Cerebellar nuclear complex (tissue), 1 donor: ENCODE results near the gene FLNB.
"Not testable (repeated sequence)": the region's sequence is repeated elsewhere in the genome, so short reads cannot be mapped to it uniquely, and the experiment has no call there.

Experiments
- DNase-seq, 2 experiments: peaks; one replicate each; lab custom pipeline; 2025; lab: John Stamatoyannopoulos, UW

The FLNB gene

DNA sequence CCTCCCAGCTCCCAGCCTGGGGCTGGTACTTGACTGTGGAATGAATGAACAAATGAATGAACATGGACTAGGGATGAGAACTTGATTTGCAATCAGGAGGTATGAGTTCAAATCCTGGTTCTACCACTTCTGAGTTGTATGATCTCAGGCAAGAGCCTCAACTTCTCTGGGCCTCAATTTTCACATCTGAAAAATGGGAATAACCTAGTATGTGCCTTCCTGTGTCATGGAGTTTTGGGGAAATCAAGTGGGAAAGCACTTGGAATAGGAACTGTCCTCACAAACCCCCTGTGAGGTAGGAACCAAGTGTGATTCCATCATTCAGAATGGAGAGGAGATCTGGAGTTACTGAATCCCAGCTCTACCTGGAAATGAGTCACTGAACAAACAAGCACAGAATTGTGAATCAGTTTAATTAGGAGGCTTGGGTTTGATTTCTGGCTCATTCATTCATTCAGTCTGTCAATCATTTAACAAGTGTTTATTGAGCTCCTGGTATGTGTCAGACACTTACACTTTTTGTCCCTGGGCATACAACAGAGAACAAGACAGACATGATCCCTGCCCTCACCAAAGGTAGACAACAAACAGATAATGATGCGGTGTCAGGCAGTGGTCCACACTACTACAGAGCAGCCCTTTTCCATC, 172.8 kb downstream of the FLNB start:
- no peak for DNase-seq

DNA sequence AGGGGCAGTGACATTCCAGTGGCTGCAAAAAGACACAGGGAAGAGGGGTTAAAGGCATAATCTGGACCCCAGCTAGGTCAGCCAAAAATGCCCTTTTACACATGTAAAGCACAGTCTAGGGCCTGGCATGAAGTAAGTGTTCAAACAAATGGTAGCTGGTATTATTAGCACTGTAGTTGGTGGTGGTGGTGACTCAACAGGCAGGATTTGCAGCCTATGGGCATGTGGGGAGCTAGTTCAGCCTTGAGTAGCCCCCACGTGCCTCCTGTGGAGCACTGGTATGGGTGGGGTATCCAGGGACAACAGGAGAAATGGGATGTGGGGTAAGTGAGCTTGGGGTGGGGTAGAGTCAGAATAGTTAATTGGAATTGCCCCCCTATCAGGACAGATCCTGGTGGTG, 175.0 kb downstream of the FLNB start:
- no peak for DNase-seq

DNA sequence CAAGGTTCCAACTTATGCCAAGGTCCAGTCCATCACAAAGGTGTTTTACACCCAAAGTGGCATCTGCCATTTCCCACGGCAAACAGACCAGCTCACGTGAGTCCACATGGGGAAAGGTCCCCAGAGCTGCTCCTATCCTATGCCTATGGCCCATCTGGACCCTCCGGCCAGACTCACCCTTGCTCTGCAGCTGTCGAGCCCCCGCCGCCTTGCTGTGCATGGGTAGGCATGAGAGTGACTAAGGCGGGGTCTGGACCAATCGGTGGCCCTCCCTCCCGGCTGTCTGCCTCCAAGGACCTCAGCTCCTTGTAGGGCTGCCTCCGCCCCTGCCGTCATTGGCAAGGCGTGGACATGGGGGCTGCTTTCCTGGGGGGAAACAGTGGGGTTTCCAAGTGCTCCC, 175.7 kb downstream of the FLNB start:
- DNase-seq: no peak

DNA sequence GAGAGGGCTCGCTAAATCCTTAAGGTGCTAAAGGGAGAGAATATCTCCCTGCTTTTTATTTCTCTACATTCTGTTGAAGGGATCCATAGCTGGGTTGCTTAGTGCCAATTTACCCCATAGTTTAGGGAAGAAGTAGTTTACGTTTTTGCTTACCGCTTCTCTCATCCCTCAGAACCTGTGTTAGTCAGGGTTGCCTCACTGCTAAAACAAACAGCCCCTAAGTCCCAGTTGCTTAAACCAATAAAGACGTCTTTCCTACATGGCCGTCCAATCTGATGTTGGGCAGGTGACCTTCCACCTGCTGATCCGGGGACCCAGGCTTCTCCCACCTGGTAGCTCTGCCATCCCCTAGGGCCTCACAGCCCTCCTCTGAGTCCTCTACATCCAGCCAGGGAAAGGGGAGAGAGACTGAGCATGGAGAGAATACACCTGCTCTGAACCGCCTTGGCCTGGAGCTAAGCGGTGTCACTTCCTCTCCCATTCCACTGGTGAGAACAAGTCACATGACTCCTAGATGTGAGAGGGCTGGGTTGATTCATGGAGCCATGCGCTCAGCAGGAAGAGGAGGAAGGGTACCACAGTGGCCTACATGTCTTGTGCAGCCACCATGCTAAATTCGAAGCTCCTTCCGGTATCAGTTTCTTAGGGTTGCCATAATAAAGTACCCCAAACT, 176.2 kb downstream of the FLNB start:
- DNase-seq: no peak

DNA sequence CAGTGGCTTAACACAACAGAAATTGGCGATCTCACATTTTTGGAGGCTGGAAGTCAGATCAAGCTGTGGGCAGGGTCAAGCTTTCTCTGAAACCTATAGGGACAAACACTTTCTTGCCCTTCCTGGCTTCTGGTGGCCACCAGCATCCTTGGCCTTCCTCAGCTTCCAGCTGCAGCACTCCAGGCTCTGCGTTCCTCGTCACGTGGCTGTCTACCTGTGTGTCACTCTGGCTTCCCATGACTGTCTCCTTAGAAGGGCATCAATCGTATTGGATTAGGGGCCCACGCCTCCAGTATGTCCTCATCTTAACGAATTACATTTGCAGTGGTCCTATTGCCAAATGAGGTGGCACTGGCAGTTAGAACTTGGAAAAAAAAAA, 176.7 kb downstream of the FLNB start:
- DNase-seq: no peak

DNA sequence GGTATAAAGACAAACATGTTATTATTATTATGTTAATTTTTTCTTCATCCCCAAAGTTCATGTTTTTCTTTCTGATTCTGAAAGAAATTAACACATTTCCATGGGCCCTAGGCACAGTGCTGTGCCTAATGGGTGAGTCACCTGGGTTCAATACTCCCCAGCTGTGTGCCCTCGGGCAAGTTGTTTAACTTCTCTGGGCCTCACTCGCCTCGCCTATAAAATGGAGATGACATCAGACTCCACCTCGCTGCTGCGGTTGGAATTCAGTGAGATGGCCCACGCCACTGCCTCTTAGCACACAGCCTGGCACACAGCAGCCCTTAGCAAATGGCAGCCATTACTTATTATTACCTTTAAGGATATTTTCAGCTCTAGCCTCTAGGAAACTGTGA, 179.9 kb downstream of the FLNB start:
- DNase-seq: no peak

DNA sequence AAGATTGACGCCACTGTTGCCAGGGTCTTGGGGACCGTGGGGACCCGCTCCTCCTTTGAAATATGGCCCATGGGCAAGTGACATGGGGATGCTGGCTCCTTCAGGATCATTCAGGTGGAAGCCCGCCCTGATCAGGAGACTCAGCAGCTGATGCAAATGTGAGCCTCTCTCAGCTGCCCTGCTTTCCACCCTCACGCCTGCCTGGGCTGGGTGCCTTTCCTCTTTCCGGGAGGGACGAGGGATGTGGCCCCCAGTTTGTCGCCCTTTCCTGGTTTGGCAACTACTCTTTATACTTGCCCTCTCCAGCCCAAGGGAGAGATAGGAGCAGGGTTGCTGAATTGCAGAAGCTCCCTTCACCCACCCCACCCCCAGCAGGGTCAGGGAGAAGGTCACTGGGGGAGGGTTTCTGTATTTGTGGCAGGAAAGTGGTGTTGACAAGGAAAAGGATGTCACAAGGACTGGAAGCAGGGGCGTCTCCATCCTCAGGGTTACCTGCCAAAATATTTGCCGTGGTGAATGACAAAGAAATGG, 180.8 kb downstream of the FLNB start:
- no peak for DNase-seq

DNA sequence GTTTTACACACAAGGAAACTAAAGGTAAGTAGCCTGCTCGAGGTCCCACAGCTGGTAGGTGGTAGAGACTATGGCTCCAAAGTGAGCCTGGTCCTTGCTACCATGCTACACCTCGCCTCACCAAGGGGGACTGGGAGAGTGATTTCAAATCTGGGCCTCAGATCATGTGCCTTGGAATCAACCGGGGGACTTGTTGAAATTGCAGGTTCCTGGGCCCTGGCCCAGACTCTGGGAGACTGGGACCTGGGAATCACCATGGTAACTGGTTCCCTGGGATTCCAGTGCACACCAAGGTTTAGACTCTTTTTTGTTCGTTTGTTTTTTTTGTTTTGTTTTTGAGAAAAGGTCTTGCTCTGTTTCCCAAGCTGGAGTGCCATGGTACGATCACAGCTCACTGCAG, 181.5 kb downstream of the FLNB start:
- DNase-seq: no peak

DNA sequence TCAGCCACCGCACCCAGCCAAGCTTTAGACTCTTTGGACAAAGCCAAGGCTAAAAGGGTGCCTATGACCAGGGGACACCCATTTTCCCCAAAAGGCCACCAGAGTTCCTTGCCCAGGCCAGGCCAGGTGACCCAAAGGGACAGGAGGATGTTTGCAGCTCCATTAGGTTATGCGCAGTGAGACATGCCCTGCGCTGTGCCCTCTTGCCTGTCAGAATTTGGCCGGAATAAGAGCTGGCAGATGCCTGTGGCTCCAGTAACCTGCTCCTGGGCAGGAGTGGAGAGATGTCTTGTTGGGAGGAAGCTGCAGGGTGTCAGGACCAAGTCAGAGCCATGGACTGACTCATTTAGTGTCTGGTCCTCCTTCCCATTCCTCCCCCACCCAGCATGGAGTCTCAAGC, 182.1 kb downstream of the FLNB start:
- no peak for DNase-seq

DNA sequence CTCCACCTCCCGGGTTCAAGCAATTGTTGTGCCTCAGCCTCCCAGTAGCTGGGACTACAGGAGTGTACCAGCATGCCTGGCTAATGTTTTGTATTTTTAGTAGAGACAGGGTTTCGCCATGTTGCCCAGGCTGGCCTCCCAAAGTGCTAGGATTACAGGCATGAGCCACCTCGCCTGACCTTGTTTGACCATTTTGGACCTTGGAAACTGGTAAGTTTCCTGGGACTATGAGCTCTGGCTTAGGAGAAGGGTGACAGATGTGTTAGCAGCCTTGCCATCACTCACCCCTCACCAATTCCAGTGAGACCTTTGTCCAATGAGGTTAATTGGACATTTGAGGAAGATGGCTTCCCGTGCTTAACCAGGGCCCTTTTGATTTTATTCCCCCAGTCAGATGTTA, 182.7 kb downstream of the FLNB start:
- no peak for DNase-seq

DNA sequence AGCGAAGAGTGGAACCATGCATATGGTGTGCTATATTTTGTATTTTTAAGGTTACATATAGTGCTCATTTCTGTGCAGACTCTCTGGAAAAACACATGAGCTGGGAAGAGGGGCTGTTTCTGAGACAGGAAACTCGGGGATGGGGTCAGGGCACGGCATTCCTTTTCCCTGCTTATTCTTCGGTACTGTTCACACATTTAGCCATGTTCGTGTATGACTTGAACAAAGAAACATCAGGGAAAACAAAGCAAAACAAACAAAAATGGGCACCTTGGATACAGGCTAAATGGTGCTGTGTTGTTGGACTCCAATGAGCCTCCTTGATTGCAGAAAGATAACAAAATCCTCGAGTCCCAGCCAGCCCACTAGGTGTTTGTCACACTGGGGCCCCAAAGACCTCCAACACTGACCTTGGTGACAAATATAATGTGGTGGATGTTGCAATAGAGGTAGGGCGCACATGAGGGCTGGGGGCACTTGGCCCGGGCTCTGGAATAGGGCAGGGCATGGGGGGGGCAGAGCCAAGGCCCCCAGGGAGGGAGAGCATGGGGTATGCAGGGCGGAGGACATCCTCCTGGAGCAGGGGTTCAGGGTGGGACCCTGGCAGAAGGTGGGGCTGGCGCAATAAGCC, 183.3 kb downstream of the FLNB start:
- no peak for DNase-seq

DNA sequence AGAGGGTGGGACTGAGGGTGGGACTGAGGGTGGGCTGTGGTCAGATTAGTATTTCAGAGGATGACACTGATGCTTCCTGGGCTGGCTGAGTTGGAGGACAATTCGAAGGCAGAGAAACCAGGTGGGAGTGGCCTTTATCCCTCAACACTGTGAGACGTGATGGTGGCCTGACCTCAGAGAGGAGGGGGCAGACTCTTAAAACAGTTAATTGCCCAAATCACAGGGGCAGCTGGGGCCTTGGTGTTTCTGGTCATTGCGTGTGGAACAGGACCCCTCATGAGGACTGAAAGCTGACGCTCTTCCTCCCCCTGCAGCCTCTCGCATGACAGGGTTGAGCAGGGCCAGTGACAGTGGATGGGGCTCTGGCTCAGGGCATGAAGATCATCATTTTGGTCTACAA, 183.8 kb downstream of the FLNB start:
- no peak for DNase-seq

DNA sequence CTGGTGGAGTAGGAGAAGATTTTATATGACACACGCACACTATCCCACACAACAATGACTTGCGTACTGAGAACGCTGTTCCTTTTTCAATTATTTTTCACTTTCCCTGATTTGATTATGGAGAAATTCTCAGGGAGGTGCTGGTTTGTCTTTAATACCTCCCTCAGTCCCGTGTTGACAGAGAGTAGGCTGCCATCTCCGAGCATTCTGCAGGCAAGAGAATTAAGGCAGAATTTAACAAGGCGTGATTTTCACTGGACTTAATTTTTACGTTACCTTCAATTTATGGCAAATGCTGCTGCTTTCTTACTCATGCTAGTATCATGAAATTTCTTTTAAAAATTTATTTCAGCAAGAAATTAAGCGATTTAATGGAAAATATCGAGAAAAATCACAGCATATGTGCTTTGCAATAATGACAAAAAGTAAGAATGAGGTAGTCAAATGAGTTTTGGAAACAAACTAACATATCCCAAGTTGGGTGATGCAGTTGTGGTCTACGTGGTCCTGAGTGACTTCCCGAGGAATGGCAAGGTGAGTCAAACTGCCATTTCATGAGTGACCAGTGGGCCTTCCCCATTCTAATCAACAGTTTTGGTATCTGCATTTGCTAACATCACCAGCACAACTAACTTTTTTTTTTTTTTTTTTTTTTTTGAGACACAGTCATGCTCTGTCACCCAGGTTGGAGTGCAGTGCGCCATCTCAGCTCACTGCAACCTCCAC, 185.6 kb downstream of the FLNB start:
- no peak for DNase-seq

DNA sequence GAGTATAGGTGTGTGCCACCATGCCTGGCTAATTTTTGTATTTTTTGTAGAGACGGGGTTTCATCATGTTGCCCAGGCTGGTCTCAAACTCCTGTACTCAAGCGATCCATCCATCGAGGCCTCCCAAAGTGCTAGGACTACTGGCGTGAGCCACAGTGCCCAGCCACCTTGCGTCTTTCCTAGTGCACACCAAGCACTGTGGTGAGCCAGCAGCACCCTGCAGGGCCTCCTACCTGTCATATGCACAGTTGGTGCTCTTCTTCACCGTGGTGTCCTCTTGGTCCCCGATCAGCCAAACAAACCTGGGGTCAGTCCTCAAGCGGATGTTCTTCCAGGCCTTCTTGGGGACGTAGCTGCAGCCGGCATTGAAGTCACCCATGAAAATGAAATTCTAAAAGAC, 189.4 kb downstream of the FLNB start:
- DNase-seq: no peak

DNA sequence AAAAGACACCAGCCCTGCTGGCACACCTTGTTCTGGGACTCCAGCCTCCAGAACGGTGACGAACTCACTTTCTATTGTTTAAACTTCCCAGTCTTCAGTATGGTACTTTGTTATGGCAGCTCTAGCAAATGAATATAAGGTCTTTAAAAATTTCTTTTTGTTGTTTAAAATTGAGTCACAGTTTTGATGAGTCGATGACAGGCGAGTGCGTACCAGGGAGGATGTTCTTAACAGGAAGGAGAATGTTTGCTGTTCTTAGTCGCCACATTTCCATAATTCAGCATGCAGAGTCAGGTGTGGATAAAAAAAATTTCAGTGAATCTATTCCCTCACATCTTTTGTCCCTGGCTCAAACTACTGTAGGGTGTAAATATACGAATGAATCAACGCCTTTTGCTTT, 190.1 kb downstream of the FLNB start:
- no peak for DNase-seq

DNA sequence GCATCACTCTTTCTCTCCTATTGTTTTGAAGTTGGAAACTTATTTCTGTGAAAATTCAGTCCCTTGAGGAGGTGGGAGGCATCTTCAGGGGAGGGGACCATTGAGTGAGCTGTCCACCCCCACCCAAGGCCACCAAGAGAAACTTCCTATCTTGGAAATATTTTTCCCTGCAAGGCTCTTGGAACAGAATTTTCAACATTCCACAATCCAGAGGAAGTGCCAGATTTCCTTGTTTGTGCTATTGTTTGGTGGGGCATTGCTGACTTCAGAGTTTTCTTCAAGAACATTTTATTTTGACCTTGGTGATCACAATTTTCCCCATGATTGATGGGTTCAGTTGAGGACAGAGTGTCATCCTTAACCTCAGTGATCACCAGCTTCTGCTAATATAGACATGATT, 190.6 kb downstream of the FLNB start:
- DNase-seq: no peak

DNA sequence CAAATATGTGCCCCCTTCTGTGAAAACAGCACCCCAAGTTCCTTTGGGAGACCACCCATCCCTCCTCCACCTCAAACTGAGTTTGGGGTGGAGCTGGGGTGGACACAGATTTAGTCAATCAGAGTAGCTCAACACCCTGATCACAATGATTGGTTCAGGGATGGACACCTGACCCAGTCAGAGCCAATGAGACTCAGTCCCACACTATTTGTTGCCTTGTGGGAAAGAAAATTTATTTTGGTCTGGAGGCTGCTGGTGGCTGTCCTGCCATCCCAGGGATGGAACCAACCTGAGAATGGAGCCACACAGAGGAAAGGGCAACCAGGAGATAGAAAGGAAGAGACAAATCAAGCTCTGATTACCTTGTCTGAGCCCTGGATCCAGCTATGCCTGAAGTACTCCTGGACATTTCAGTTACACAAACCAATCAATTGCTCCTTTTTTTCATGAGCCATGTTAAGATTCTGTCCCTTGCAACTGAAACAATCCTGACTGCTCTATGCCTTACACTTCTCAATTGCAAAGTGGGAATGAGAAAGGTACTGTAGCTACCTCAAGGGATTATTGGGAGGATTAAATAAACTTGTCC, 192.0 kb downstream of the FLNB start:
- DNase-seq: no peak

DNA sequence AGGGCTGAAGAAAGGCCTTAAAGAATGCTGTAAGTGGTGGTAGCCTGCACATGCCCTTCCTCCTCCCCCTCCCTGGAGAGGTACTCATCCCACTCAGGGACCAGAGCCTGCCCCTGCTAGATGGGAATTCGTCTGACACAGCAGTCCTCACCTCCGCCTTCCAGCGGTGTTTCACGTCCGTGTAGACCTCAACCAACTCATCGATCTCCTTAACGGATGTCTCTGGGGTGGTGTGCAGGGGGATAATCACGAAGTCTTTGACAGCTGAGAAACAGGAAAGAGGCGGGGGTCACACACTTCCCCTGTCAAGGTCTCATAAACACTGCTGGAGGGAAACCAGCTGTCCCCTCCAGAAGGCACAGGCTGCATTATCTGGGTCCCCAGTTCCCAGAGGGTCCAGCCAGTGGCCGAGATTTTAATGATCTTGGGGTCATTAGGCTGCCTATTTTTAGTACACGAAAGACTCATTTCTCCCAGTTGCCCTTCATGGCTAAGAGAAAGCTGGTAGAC, 192.7 kb downstream of the FLNB start:
- DNase-seq: no peak

DNA sequence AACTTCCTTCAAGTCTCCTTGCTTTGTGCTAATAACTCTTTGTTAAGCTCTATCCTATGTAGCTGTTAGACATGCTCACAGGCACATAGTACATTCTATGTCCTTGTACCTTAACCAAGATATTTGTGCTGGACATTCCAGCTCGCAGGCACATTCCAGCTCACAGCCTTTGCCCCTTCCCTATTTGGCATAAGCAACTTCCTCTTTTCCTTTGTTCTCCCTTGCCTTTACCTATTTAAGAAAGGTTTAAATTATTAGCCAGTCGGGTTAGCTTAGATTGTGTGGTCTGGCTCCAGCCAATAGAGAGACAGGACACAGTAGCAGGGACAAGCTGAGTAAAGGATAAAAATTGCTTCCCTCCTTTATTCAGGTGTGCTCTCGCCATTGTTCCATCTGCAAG, 193.2 kb downstream of the FLNB start:
- not testable (repeated sequence) for DNase-seq

DNA sequence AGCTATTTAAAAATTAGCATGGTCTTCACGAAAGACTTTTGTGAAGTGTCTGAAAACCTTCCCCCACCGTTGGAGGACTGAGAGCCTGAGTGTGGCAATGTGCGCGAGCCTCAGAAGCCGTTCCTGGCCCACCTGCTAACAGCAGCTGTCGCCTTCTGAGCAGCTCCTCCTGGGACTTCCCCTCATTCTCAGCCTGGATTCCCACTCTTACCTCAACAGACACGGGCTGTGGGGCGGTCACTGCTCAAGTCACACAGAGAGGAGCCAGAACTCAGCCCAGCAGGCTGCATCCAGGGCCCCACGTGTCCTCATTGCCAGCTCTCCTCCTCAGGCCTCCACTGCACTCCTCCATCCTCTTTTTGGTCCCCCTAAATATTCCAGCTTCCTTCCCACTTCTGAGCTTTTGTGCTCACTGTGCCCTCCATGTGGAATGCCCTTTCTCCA, 194.7 kb downstream of the FLNB start:
- DNase-seq: no peak

DNA sequence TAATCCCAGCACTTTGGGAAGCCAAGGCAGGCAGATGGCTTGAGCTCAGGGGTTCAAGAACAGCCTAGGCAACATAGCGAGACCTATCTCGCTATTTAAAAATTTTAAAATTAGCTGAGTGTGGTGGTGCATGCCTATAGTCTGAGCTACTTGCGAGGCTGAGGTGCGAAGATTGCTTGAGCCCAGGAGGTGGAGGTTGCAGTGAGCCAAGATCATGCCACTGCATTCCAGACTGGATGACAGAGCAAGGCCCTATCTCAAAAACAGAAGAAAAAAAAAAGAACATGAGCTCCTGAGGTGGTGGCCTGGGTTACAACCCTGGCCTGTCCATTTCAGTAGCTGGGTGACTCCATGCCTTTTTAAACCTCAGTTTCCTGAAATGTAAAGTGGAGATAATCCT, 195.3 kb downstream of the FLNB start:
- DNase-seq: no peak

DNA sequence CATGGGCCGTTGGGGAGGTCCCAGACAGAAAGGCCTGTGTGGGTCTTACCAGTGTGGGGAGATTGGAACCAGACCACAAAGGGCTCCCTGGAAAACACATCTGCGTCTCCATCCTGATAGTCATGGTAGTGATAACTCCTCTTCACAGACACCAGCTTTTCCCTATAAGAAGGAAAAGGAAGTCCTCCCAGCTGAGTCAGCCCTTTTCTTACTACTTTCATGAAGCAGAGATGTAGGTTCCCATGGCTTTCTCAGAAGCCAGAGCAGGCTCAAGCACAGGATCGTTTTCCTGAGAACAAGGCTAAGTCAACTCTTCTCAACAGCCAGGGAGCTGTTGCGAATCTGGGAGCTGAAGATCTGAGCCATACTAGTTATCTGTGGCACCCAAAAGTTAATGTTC, 196.5 kb downstream of the FLNB start:
- DNase-seq: no peak
